Measurements from ENCODE around the gene METTL22. TPM values are rescaled to one million over a fixed set of nuclear protein-coding genes. Genes with fewer than 3 reads are reported as not detected.

The METTL22 gene
- total RNA-seq, 1 donor from 2014 or later = 87.9 TPM

GRCh38 chr16:8676737-8677375 lies 55.4 kb downstream of the METTL22 start:
- Mint-ChIP-seq H3K27me3 (ENCODE audit: unreplicated experiment) (peaks cover 10% of the 10 kb centered on the region), H3K36me3 (ENCODE audit: unreplicated experiment) (peaks cover 5% of the 10 kb centered on the region), H3K4me3 (ENCODE audit: unreplicated experiment) (peak overlapping the region; percentile 25), H3K9me3 (ENCODE audit: unreplicated experiment) (no peaks in the 10 kb centered on the region), H3K27ac (ENCODE audit: unreplicated experiment) (no peak overlapping the region), H3K4me1 (ENCODE audit: low read depth, unreplicated experiment) (peaks cover 11% of the 10 kb centered on the region)
- no peak for DNase-seq
- TF ChIP-seq, protein P1, sequence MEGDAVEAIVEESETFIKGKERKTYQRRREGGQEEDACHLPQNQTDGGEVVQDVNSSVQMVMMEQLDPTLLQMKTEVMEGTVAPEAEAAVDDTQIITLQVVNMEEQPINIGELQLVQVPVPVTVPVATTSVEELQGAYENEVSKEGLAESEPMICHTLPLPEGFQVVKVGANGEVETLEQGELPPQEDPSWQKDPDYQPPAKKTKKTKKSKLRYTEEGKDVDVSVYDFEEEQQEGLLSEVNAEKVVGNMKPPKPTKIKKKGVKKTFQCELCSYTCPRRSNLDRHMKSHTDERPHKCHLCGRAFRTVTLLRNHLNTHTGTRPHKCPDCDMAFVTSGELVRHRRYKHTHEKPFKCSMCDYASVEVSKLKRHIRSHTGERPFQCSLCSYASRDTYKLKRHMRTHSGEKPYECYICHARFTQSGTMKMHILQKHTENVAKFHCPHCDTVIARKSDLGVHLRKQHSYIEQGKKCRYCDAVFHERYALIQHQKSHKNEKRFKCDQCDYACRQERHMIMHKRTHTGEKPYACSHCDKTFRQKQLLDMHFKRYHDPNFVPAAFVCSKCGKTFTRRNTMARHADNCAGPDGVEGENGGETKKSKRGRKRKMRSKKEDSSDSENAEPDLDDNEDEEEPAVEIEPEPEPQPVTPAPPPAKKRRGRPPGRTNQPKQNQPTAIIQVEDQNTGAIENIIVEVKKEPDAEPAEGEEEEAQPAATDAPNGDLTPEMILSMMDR (IDR thresholded peaks at IDR 0.05; ENCODE audit: partially characterized antibody, unreplicated experiment) = no peak

- no peak for DNase-seq
- H3K27ac Mint-ChIP-seq (ENCODE audit: unreplicated experiment) = no peak overlapping the region
- peaks cover 5% of the 10 kb centered on the region for H3K36me3 Mint-ChIP-seq (ENCODE audit: unreplicated experiment)
- peaks cover 2% of the 10 kb centered on the region for H3K9me3 Mint-ChIP-seq (ENCODE audit: unreplicated experiment)
- H3K4me3 Mint-ChIP-seq (ENCODE audit: unreplicated experiment) = no peak overlapping the region
- peaks cover 12% of the 10 kb centered on the region for H3K4me1 Mint-ChIP-seq (ENCODE audit: low read depth, unreplicated experiment)
- peaks cover 12% of the 10 kb centered on the region for H3K27me3 Mint-ChIP-seq (ENCODE audit: unreplicated experiment)
- TF ChIP-seq, protein P1 (IDR thresholded peaks at IDR 0.05; ENCODE audit: partially characterized antibody, unreplicated experiment) = no peak
These were observed 56.0 kb downstream of the METTL22 start for GRCh38 chr16:8677481-8677880.

DNA sequence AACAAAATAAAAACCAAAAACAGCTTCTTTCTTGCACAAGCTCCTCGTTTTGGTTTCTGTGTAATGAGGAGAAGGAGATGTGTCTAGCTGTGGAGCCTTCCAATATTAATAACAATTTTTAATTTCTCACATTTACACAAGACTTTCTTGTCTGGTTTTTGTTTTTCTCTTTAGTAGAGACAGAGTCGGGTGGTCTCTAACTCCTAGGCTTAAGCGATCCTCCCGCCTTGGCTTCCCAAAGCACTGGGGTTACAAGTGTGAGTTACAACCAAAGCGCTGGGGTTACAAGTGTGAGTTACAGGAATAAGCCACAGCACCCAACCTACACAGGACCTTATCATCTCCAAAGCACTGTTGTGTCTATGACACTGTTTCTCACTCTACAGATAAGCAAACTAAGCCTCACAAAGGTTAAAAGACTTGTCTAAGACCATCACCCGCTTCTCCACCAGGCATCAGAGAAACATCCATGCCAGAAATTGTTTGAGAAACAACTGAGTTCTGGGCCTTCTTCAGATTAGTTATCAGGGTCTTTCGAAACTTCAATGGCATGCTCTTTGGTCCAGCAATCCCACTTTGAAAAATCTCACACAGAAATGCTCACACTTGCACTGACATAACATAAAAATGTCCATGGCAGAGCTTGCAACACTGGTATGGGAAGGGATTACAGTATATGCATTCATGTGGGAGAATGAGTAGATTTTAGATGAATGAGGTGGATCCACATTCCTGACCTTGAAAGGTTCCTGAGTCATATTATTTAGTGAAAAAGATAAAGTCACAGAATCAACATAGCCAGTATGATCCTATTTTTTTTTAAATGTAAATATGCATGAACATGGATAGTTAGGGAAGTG lies 56.8 kb downstream of the METTL22 start:
- H3K27ac Mint-ChIP-seq (ENCODE audit: unreplicated experiment) = no peak overlapping the region
- peaks cover 2% of the 10 kb centered on the region for H3K9me3 Mint-ChIP-seq (ENCODE audit: unreplicated experiment)
- no peak for DNase-seq
- no peak overlapping the region for H3K4me3 Mint-ChIP-seq (ENCODE audit: unreplicated experiment)
- TF ChIP-seq, protein P1 (IDR thresholded peaks at IDR 0.05; ENCODE audit: partially characterized antibody, unreplicated experiment) = no peak
- peaks cover 14% of the 10 kb centered on the region for H3K4me1 Mint-ChIP-seq (ENCODE audit: low read depth, unreplicated experiment)
- H3K36me3 Mint-ChIP-seq (ENCODE audit: unreplicated experiment) = peaks cover 5% of the 10 kb centered on the region
- H3K27me3 Mint-ChIP-seq (ENCODE audit: unreplicated experiment) = peaks cover 12% of the 10 kb centered on the region

DNA sequence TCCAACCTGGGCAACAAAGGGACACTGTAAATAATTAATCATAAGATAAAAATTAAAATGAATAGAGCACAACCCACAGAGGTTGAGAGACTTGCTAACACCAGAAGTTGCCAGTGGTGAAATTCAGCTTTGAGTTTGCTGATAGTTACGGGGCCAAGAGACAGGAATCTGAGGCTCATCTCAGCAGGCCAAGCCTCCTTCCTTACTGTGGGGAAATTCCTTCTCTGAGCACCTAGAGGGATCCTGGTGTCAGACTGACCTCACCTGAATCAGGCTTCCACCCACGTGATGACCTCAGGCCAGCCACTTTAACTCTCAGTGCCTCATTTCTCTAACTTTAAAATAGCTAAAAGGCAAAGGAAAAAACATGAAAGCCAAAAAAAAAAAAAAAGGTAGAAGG lies 57.7 kb downstream of the METTL22 start:
- H3K36me3 Mint-ChIP-seq (ENCODE audit: unreplicated experiment) = peaks cover 5% of the 10 kb centered on the region
- no peak overlapping the region for H3K27ac Mint-ChIP-seq (ENCODE audit: unreplicated experiment)
- TF ChIP-seq, protein P1 (IDR thresholded peaks at IDR 0.05; ENCODE audit: partially characterized antibody, unreplicated experiment) = no peak
- H3K4me1 Mint-ChIP-seq (ENCODE audit: low read depth, unreplicated experiment) = peaks cover 21% of the 10 kb centered on the region
- peaks cover 12% of the 10 kb centered on the region for H3K27me3 Mint-ChIP-seq (ENCODE audit: unreplicated experiment)
- H3K4me3 Mint-ChIP-seq (ENCODE audit: unreplicated experiment) = no peak overlapping the region
- H3K9me3 Mint-ChIP-seq (ENCODE audit: unreplicated experiment) = peaks cover 4% of the 10 kb centered on the region
- no peak for DNase-seq
